K562 (cell line): ENCODE measurements around the gene DRAXIN. TPM values are rescaled to one million over a fixed set of nuclear protein-coding genes. Genes with fewer than 3 reads are reported as not detected.

Source experiments
- ARNT ChIP-seq, 2 experiments: fragments of 450-650 bp; IDR thresholded peaks; 2 replicates each; pipeline ENCODE4 v1.6.1; 2016; ENCODE audit warnings: mild to moderate bottlenecking in 1 of 2
- BRD9 ChIP-seq: fragments of 450-650 bp; IDR thresholded peaks from 2 replicates; pipeline ENCODE4 v1.6.1; 2018; ENCODE audit warnings: low read depth; ENCODE audit not compliant: partially characterized antibody
- FUS ChIP-seq: fragments of 200-400 bp; formaldehyde crosslinking; optimal IDR thresholded peaks from 2 replicates; pipeline ENCODE3; 2017; ENCODE audit warnings: low read depth, low read length
- GTF2F1 ChIP-seq: IDR thresholded peaks from 2 replicates; pipeline ENCODE4 v1.6.1; 2011; ENCODE audit warnings: low read depth, low read length, improper control_type of control experiment
- KAT8 ChIP-seq: fragments of 450-650 bp; IDR thresholded peaks from 2 replicates; pipeline ENCODE4 v1.6.1; 2016; ENCODE audit warnings: low read depth, mild to moderate bottlenecking
- LCOR ChIP-seq: sonication (generic); formaldehyde crosslinking; IDR thresholded peaks from 2 replicates; pipeline ENCODE4 v1.8.0; 2022; ENCODE audit warnings: mild to moderate bottlenecking, missing genetic modification reagents
- MAZ ChIP-seq, 2 experiments: fragments of 450-650 bp in 1 of 2; sonication (generic) in 1 of 2; formaldehyde crosslinking; IDR thresholded peaks in 1 of 2; conservative IDR thresholded peaks in 1 of 2; 2 replicates each; pipeline versions ENCODE4 v1.4.0 to v1.5.0; 2020; ENCODE audit warnings: mild to moderate bottlenecking in 1 of 2, missing genetic modification reagents in 1 of 2
- MCM2 ChIP-seq: fragments of 450-650 bp; IDR thresholded peaks from 2 replicates; pipeline ENCODE4 v1.6.1; 2017; ENCODE audit warnings: low read depth, mild to moderate bottlenecking
- MEIS2 ChIP-seq: fragments of 450-650 bp; IDR thresholded peaks from 2 replicates; pipeline ENCODE4 v1.6.1; 2014; ENCODE audit warnings: mild to moderate bottlenecking; ENCODE audit not compliant: partially characterized antibody
- RAD21 ChIP-seq, 2 experiments: fragments of 250-450 bp in 1 of 2; fragments of 450-650 bp in 1 of 2; sonication (Bioruptor Pico) in 1 of 2; formaldehyde crosslinking in 1 of 2; IDR thresholded peaks in 1 of 2; conservative IDR thresholded peaks in 1 of 2; 2 replicates each; pipeline versions ENCODE4 v1.4.0 to v1.8.0; 2020 to 2022; ENCODE audit warnings: mild to moderate bottlenecking in 2 of 2, moderate library complexity in 1 of 2
- RBM34 ChIP-seq: fragments of 200-400 bp; formaldehyde crosslinking; IDR thresholded peaks from 2 replicates; pipeline ENCODE4 v1.6.1; 2018; ENCODE audit warnings: low read length, borderline replicate concordance; ENCODE audit not compliant: insufficient read depth
- SAFB2 ChIP-seq: fragments of 200-400 bp; formaldehyde crosslinking; IDR thresholded peaks from 2 replicates; pipeline ENCODE4 v1.6.1; 2018; ENCODE audit warnings: borderline replicate concordance, low read length, low read depth, moderate library complexity; ENCODE audit not compliant: severe bottlenecking
- SMARCA4 ChIP-seq: fragments of 450-650 bp; IDR thresholded peaks from 2 replicates; pipeline ENCODE4 v1.6.1; 2016
- SREBF1 ChIP-seq: fragments of 150-350 bp; IDR thresholded peaks from 2 replicates; pipeline ENCODE4 v1.6.1; 2014; ENCODE audit warnings: antibody characterized with exemption, low read depth, low read length, borderline replicate concordance
- TCF3 ChIP-seq: sonication (generic); formaldehyde crosslinking; IDR thresholded peaks from 2 replicates; pipeline ENCODE4 v1.4.0; 2020; ENCODE audit warnings: mild to moderate bottlenecking, missing genetic modification reagents
- ZC3H8 ChIP-seq: fragments of 450-650 bp; IDR thresholded peaks from 2 replicates; pipeline ENCODE4 v1.6.1; 2017
- polyA plus RNA-seq, 8 experiments: library from polyadenylated mRNA; depleted of rRNA in 4 of 8; stranded (reverse) in 5 of 8; unstranded in 3 of 8; fragments of >200 nt; fragmentation: Nextera tagmentation in 2 of 8; fragmentation: Illumina TruSeq in 1 of 8; extraction: Ambion mirVana in 2 of 8; extraction: Trizol in 1 of 8; gene quantifications; 2 replicates each; pipeline versions ENCODE4 v1.2.1 to v1.2.3, GENCODE V29; 2011 to 2014; ENCODE audit warnings: inconsistent platforms in 1 of 8, missing spikeins in 1 of 8
- total RNA-seq, 7 experiments: library from RNA; depleted of rRNA in 6 of 7; stranded (reverse); fragments of >200 nt in 6 of 7; fragmentation: Illumina TruSeq in 2 of 7; extraction: Trizol in 2 of 7; gene quantifications; 2 replicates each; pipeline versions ENCODE4 v1.2.1 to v1.2.3, GENCODE V29; 2011 to 2021; ENCODE audit warnings: low replicate concordance in 1 of 7
- TF ChIP-seq, protein P1 (sequence below): IDR thresholded peaks from 3 replicates; pipeline ENCODE4 v1.6.1; 2011; ENCODE audit warnings: borderline replicate concordance, mild to moderate bottlenecking; ENCODE audit not compliant: insufficient read length, insufficient read depth
- TF ChIP-seq, protein P2 (sequence below): fragments of 450-650 bp; IDR thresholded peaks from 2 replicates; pipeline ENCODE4 v1.6.1; 2017; ENCODE audit warnings: mild to moderate bottlenecking, moderate library complexity
- TF ChIP-seq, protein P3 (sequence below): fragments of 200-800 bp; sonication (Bioruptor generic); IDR thresholded peaks from 2 replicates; pipeline ENCODE4 v1.6.1; 2017; ENCODE audit warnings: missing genetic modification characterization, missing compliant biosample characterization
- TF ChIP-seq, protein P4 (sequence below): fragments of 450-650 bp; conservative IDR thresholded peaks from 2 replicates; pipeline ENCODE4 v1.6.1; 2016; ENCODE audit warnings: missing genetic modification characterization, low read depth, mild to moderate bottlenecking, control low read depth, missing compliant biosample characterization

DRAXIN gene
- total and polyA plus RNA-seq, 9 of the 15 experiments (the other 6 are each of a cell fraction or from before 2014, with no cell fraction given) = 0.01 to 0.04 (median 0.01) TPM; not detected in 6

DNA sequence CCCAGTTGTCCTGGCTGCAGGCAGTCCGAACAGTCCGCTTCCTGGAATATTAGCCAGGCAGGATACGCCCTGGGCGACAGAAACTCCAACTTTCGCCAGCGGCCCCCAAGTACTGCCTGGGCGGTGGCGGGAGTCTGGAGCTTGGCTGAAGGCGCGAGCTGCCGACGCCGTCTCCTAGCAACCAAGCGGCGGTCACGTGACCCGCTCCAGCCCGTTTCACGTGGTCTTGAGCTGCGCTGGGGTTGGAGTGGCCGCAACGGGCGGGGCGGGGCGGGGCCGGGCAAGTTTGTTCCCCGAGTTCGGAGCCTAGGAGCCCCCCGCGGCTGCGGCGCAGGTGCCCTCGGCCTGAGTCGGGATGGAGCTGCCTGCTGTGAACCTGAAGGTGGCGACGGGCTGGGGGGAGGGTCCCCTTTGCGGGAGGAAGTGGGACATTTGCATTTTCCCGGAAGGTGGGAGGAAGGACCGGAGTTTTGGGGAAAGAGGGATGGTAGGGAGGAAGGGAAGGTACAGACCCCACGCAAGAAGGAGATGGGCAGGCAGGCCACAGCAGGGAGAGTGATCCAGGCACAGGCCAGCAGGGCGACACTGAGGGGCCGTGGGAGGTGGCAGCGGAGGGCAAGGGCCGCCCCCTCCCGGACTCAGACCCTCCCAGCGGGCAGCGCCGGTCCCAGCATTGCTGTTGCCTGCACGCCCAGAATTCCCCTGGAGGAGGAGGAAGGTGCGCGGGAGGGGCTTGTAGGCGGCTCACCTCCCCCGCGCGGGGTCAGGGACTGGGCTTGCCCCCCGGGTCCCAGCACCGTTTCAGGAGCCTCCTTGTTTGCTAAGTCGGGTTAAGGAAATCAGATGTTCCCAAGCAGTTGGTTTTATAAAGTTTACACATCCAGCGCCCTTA is 44.6 kb downstream of the DRAXIN start, which contains the start of gene AGTRAP (continued):
- TF ChIP-seq, protein P1, sequence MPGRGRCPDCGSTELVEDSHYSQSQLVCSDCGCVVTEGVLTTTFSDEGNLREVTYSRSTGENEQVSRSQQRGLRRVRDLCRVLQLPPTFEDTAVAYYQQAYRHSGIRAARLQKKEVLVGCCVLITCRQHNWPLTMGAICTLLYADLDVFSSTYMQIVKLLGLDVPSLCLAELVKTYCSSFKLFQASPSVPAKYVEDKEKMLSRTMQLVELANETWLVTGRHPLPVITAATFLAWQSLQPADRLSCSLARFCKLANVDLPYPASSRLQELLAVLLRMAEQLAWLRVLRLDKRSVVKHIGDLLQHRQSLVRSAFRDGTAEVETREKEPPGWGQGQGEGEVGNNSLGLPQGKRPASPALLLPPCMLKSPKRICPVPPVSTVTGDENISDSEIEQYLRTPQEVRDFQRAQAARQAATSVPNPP = no peak
- no peak for TF ChIP-seq MEIS2
- TF ChIP-seq, protein P2, sequence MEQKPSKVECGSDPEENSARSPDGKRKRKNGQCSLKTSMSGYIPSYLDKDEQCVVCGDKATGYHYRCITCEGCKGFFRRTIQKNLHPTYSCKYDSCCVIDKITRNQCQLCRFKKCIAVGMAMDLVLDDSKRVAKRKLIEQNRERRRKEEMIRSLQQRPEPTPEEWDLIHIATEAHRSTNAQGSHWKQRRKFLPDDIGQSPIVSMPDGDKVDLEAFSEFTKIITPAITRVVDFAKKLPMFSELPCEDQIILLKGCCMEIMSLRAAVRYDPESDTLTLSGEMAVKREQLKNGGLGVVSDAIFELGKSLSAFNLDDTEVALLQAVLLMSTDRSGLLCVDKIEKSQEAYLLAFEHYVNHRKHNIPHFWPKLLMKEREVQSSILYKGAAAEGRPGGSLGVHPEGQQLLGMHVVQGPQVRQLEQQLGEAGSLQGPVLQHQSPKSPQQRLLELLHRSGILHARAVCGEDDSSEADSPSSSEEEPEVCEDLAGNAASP = no peak
- TF ChIP-seq SREBF1 = no peak
- TF ChIP-seq FUS = no peak
- no peak; the same call in 1 of the 2 replicates for TF ChIP-seq TCF3
- TF ChIP-seq, protein P3, sequence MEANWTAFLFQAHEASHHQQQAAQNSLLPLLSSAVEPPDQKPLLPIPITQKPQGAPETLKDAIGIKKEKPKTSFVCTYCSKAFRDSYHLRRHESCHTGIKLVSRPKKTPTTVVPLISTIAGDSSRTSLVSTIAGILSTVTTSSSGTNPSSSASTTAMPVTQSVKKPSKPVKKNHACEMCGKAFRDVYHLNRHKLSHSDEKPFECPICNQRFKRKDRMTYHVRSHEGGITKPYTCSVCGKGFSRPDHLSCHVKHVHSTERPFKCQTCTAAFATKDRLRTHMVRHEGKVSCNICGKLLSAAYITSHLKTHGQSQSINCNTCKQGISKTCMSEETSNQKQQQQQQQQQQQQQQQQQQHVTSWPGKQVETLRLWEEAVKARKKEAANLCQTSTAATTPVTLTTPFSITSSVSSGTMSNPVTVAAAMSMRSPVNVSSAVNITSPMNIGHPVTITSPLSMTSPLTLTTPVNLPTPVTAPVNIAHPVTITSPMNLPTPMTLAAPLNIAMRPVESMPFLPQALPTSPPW (CRISPR knock-in tag) = peak; percentile 89
- no peak for TF ChIP-seq ZC3H8
- TF ChIP-seq ARNT (IDR thresholded peaks at IDR 0.05) = no peak
- no peak for TF ChIP-seq SAFB2
- TF ChIP-seq MAZ (CRISPR knock-in tag; conservative IDR thresholded peaks at IDR 0.05 in 1 of 2, IDR thresholded peaks at IDR 0.05 in 1 of 2) = peak; percentile 82 to 87
- TF ChIP-seq BRD9 = peak; percentile 36
- no peak for TF ChIP-seq MCM2
- TF ChIP-seq RBM34 = no peak
- no peak for TF ChIP-seq RAD21 (CRISPR knock-in tag; conservative IDR thresholded peaks at IDR 0.05 in 1 of 2, IDR thresholded peaks at IDR 0.05 in 1 of 2)
- peak; percentile 73; the same call in 1 of the 2 replicates for TF ChIP-seq GTF2F1
- TF ChIP-seq SMARCA4 = no peak
- TF ChIP-seq LCOR (CRISPR knock-in tag) = peak; percentile 69; the same call in 1 of the 2 replicates
- TF ChIP-seq, protein P4, sequence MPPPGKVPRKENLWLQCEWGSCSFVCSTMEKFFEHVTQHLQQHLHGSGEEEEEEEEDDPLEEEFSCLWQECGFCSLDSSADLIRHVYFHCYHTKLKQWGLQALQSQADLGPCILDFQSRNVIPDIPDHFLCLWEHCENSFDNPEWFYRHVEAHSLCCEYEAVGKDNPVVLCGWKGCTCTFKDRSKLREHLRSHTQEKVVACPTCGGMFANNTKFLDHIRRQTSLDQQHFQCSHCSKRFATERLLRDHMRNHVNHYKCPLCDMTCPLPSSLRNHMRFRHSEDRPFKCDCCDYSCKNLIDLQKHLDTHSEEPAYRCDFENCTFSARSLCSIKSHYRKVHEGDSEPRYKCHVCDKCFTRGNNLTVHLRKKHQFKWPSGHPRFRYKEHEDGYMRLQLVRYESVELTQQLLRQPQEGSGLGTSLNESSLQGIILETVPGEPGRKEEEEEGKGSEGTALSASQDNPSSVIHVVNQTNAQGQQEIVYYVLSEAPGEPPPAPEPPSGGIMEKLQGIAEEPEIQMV (tag) = no peak
- TF ChIP-seq KAT8 = no peak
